Retinal pigment epithelial cell (primary cell): ENCODE results near the gene OR7C1.
"Not testable (repeated sequence)": the region's sequence is repeated elsewhere in the genome, so short reads cannot be mapped to it uniquely, and the experiment has no call there.

Experiments used
- DNase-seq: peaks from one replicate; pipeline ENCODE4 v3.0.0-alpha.2; 2010; ENCODE audit warnings: low read depth
- H3K4me3 ChIP-seq: 2 replicates; pipeline ENCODE4 v1.5.1; 2011; ENCODE audit warnings: mild to moderate bottlenecking, low read length, control low read depth, moderate library complexity
- TF ChIP-seq, protein P1 (sequence below): conservative IDR thresholded peaks from 2 replicates; pipeline ENCODE4 v1.5.1; 2011; ENCODE audit warnings: low read depth, low read length, control low read depth, inconsistent platforms

The OR7C1 gene

DNA sequence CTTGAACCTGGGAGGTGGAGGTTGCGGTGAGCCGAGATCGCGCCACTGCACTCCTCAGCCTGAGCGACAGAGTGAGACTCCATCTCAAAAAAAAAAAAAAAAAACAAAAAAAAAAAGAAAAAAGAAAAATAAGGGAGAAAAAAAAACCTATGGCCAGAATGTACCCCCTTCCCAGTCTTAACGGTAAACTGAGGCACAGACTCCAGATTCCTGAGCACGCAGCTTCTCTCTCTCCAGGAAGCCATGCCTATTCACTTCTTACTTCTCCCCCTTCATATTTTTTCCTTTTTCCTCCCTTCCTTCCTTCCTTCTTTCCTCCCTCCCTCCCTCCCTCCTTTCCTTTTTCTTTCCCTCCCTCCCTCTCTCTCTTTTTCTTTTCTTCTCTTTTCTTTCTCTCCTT lies 62.0 kb downstream of the OR7C1 start:
- no peak overlapping the region for H3K4me3 ChIP-seq
- DNase-seq = no peak
- TF ChIP-seq, protein P1, sequence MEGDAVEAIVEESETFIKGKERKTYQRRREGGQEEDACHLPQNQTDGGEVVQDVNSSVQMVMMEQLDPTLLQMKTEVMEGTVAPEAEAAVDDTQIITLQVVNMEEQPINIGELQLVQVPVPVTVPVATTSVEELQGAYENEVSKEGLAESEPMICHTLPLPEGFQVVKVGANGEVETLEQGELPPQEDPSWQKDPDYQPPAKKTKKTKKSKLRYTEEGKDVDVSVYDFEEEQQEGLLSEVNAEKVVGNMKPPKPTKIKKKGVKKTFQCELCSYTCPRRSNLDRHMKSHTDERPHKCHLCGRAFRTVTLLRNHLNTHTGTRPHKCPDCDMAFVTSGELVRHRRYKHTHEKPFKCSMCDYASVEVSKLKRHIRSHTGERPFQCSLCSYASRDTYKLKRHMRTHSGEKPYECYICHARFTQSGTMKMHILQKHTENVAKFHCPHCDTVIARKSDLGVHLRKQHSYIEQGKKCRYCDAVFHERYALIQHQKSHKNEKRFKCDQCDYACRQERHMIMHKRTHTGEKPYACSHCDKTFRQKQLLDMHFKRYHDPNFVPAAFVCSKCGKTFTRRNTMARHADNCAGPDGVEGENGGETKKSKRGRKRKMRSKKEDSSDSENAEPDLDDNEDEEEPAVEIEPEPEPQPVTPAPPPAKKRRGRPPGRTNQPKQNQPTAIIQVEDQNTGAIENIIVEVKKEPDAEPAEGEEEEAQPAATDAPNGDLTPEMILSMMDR = no peak

DNA sequence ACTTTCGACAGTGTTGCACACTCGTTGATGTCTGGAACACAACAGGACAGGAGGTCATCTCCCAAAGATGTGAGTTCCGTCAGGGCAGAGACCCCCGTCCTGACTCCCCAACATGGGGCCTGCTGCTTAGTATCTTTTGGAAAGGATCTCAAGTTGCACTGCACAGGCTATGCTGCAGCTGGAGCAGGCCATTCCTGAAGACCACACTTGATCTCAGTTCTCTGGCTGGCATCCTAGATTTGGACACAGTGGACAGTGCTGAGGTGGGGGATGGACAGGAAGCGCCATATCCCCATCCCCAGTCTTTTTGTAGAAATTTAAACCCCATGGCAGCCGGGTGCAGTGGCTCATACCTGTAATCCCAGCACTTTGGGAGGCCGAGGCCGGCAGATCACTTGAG lies 62.5 kb downstream of the OR7C1 start:
- DNase-seq = no peak
- TF ChIP-seq, protein P1 = no peak
- H3K4me3 ChIP-seq = no peak overlapping the region

DNA sequence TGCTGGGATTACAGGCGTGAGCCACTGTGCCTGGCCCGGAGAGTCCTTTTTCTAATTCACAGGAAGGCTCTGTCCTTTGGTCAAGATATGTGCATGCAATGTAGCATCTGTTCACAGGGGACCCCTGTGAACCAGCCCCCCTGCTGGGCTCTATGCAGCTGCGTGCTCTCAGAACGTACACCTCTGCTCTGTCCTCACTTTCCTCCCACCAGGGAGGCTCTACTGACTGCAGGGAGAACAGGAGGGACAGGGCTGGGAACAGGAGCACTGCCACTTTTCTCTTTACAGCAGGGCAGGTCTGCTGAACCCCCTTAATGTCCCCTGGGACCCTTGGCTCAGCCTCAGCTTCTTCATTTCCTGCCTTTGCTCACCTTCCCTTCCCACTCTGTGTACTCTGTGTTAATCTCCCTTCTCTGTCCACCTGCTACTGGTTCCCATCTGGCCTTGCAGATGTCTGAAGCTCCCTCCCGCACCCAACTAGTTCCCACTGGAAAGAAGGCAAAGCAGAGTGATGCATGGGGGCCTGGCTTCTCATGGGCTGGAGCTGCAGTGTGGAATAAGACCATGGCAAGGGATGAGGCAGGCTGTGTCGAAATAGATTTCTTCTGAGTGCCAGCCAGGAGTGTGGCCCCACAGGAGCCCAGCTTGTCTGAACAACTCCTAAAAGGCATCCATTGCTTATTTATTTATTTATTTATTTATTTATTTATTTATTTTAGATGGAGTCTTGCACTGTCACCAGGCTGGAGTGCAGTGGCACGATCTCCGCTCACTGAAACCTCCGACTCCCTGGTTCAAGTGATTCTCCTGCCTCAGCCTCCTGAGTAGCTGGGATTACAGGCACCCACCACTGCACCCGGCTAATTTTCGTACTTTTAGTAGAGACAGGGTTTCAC lies 63.8 kb downstream of the OR7C1 start:
- TF ChIP-seq, protein P1 = no peak
- no peak overlapping the region for H3K4me3 ChIP-seq
- no peak for DNase-seq

DNA sequence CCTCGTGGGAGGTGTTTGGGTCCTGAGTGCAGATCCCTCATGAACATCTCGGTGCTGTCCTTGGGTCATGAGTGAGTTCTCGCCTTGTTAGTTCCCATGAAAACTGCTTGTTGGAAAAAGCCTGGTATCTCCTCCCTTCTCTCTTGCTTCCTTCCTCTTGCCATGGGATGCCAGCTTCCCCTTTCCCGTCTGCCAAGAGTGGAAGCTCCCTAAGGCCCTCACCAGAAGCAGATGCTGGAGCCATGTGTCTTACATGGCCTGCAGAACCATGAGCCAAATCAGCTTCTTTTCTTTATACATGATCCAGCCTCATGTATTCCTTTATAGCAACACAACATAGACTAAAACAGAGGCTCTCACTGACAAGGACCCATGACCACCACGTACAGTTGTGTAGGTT lies 64.8 kb downstream of the OR7C1 start:
- H3K4me3 ChIP-seq = no peak overlapping the region
- TF ChIP-seq, protein P1 = no peak
- no peak for DNase-seq

DNA sequence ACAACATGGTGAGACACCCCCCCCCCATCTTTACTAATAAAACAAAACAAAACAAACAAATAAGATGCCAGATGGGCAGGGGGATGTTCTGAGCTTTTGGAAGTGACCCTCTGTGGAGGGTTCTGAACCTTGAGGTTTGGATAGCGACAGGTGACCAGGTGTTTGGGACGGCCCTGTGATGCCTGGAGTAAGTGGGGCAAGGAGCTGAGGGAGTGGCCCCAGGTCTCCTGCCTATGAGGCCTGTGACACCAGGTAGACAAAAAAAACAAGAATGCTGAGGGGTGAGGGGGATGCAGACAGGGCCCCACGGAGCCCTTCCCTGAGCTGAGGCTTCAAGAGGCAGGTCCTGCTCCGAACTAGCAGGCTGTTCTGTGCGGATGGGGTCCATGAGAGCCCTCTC lies 65.8 kb downstream of the OR7C1 start:
- DNase-seq = no peak
- H3K4me3 ChIP-seq = no peak overlapping the region
- TF ChIP-seq, protein P1 = no peak

DNA sequence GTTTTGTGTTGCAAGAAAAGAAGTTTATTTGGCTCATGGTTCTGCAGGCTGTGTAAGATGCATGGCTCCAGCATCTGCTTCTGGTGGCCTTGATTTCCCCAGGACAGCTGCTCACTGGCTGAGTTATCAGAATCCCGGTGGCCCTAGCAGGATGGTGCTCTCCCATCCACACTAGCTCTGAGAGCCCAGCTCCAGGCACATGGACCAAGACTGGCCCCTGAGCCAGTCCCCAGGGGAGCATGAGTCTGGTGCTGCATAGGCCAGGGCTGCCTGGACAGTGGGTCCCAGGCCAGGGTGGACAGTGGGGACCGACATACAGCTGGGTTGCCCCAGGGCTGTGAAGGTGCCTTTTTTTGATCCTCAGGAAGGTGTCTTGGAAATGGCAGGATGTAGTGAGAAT lies 67.0 kb downstream of the OR7C1 start:
- DNase-seq = no peak
- H3K4me3 ChIP-seq = no peak overlapping the region
- TF ChIP-seq, protein P1 = no peak

DNA sequence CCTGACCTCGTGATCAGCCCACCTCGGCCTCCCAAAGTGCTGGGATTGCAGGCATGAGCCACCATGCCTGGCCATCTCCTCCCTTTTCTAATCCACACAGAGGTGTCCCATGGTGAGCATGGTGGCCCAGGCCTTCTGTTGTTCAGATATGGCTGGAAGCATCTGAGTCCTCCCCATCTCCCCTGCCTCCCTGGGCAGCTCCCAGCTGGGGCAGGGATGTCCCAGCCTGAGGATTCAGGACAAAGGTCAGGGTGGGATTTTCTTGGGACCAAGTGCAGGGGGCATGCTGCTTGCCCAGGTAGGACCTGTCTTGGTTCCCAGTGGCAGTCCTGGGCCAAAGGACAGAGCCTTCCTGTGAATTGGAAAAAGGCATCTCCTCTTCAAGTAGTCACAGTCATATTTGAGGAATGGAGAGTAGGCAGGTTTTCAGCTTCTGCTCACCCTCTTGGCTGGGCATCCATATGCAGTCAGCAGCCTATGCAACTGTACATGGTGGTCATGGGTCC lies 67.5 kb downstream of the OR7C1 start:
- no peak for DNase-seq
- no peak overlapping the region for H3K4me3 ChIP-seq
- TF ChIP-seq, protein P1 = no peak

DNA sequence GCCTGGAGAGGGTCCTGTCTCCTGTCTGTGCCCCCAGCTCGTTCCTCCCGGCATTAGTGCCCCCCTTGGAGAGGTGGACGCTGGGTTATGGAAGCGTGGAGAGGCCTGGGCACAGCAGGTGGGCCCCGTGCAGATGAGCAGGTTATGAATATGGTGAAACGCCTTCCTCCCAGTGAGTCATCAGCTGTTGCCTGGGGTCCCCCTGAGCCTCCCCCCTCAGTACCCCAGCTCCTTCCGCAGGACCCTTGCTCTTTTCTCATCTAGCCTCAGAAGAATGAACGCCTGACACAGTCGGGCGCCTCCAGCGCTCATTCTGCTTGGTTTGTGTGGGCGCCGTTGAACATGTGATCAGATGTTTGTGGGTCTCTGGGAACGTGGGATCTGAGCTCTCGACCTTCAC lies 69.1 kb downstream of the OR7C1 start:
- not testable (repeated sequence) for DNase-seq, H3K4me3 ChIP-seq

DNA sequence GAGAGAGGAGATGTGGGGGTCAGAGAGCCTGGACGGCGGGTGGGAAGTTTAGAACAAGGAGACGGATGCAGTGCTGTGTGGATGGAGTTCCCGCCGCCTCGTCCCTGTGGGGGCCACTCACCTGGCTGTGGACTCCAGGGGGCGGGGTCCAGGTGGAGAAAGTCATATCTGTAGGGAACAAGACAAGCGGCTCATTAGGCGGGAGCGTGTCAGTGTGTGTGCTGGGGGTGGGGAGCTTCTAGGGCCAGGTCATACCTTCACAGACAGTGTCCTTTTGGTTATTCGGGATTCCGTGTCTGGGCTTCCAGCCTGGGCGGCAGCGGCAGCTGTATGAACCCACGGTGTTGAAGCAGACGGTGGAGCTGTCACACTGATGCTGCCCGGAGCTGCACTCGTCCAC lies 69.6 kb downstream of the OR7C1 start:
- DNase-seq = not testable (repeated sequence)

More for the DNA sequence above, 69.6 kb downstream of the OR7C1 start:
- not testable (repeated sequence) for H3K4me3 ChIP-seq
